Superior temporal gyrus (tissue), 1 donor: Measurements from ENCODE around the gene MLKL.

Experiments
- DNase-seq: peaks from one replicate; pipeline ENCODE4 v3.0.0-alpha.2; 2016; ENCODE audit errors: extremely low spot score

MLKL gene

DNA sequence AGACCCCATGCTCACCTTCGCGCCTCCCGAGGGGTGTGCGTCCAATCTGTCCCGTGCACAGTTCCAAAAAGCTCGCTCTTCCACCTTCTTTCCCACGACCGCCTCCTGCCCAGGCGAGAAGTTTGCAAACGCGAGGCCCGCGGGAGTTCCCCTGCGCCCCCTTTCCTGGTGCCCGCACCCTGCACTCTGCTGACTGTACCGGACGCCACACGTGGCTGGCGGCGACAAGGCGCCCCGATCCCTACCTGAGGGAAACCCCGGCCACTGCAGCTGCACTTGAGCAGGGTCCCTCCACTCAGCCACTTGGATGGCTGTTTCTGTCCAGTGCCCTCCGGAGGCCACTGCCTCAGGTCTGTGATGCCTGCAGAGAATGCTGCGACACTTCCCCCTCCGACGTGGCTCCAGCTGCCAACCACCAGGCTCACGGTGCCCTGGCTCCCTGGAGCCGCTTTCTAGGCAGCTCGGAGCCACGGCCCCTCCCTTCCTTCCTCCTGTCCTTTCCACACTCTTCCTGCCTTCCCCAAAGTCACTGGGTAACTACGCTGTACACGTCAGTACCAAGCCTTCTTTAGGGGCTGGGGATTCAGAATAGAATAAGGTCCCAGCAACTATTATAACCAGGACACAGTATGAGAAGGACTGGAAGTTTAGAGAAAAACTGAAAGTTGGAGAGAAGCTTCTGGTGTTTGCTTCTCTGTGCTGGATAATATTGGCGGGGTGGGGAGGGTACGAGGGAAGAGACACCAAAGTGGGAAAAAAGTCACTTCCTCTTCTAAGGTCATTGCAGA, at the start of gene MLKL:
TSS of gene MLKL (minus strand) at position 425 of the 788 bp plus-strand sequence. CDS start 5,105 bp downstream, outside the sequence.
- DNase-seq: no peak

DNA sequence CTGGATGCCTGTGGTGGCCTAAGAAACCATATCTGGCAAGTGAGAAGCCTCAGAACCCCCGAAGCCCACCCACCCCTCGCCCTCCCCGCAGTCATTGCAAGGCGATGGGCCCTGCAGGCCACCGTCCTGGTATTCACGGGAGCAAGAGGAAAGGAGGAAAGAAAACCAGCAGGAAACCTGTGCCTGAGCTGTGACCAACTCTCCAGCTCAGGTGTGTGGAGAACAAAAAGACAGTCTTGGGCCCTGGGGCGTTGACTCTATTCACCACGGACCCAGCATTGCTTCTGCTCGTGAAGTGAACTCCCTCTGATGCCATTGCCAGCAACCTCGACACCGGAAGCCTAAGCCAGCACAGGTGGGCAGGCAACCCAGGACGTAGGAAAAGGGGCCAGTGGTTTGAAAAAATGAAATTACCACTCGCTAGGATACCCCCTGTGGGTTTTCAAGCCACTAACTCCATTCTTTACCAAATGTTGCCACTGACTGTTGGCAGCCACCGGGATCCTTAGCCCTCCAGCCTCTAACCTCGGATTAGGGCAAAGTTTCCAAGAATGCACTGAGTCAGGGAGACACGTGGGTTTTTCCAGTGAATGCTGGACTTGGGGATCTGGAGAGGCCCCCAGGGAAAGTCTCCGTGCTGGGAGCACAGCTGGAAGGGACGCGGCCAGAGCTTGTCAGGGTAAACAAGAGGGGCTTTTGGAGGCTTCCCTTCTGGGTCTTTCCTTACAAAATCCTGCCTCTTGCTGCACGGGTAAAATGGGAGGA, 48.8 kb upstream of the MLKL start:
- DNase-seq: peak; percentile 51

DNA sequence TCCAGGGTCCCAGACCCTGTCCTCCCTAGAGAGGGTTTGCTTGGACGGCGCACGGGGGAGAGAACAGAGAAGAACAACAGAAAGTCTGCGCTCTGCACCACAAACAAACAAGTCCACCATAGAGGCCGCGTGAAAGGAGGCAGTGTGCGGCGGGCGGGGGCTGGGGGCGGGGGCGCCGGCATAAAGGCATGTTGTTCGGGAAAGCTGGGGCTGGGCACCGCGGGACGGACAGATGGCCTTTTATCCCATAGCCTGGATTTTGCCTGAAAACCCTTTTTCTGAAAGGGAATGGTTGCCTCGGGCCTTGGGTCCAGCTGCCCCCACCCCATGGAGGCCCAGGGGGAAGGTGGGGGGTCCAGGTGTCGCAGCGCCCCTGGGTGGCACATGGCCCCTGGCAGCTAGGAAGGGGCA, 48.0 kb upstream of the MLKL start:
- peak; percentile 79 for DNase-seq

DNA sequence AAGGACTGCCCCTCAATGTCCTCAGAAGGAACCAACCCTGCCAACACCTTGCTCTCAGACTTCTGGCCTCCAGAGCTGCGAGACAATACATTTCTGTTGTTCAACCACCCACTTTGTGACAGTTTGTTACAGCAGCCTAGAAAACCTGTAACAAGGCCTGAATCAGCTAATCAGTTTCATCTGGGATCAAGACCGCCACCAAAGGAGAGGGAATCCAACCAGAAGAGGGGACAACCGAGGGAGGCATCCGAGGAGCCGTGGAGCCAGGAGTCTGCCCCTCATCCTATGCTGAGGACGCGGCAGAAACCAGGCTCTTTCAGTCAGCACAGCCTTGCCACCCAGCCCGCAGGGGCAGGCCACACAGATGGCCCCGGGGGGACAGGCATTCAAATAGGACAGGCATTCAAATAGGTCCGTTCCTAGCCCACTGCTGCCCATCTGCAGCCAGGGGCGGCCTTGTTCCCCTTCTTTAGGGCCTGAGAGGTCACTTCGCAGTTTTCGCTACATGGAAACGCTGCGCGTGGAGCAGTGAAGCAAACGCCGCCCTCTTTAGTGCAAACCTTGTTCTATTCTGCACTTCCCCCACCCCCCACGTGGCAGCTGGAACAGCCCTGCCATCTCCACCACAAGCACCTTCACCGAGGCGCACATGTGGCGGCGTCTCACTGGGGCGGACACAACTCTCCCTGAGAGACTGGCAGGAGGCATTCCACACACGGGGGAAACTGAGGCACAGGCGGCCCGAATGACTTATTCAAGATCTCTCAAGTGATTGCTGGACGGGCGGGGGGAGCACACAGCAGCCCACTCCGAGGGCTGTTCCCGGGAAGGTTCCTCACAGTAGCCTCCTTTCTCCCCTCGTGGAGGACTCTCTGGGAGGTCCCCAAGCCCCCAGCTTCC, 47.3 kb upstream of the MLKL start:
- peak; percentile 79 for DNase-seq

DNA sequence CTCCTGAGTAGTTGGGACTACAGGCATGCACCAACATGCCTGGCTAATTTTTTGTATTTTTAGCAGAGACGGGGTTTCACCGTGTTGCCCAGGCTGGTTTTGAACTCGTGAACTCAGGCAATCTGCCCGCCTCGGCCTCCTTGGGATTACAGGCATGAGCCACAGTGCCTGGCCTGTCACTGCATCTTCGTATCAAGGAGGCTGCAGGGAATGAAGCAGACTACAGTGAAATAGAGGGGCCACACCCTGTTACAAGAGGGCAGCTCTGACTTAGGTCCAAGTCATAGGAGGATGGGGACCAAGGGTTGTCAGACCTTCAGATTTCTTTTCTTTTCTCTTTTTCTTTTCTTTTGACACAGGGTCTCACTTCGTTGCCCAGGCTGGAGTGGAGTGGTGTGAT, 45.3 kb upstream of the MLKL start:
- DNase-seq: no peak

DNA sequence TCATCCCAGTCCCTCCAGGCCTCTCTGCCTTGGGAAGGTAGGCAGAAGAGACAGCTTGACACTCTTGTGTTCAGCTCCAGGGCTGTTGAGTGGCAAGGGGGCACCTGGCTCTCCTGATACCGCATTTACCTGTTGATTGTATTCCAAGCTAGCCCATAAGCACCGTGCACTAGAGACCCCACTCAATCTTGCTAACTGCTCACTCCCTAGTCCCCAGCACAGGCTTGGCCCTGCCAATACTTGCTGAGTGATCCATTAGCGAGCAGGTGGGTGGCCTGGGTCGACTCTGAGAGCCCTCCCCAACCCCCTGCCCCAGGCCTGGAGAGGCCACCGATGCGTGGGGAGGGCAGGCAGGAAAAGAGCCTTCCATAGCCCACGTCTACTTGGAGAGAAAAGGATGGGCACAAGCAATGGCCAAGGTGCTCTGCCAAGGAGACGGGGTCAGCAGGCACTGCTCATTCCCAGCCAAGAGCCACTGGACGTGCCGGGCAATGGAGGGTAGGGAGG, 44.5 kb upstream of the MLKL start:
- DNase-seq: no peak

DNA sequence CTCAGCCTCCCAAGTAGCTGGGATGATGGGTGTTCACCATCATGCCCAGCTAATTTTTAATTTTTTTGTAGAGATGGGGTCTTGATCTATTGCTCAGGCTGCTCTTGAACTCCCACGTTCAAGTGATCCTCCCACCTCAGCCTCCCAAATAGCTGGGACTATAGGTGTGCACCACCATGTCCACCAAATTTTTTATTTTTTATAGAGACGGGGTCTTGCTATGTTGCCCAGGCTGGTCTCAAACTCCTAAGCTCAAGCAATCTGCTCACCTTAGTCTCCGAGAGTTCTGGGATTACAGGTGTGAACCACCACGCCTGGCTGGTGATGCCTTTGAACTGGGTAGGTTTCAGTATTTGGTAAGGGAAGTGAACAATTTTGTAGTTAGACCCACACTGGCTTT, 43.9 kb upstream of the MLKL start:
- DNase-seq: no peak

DNA sequence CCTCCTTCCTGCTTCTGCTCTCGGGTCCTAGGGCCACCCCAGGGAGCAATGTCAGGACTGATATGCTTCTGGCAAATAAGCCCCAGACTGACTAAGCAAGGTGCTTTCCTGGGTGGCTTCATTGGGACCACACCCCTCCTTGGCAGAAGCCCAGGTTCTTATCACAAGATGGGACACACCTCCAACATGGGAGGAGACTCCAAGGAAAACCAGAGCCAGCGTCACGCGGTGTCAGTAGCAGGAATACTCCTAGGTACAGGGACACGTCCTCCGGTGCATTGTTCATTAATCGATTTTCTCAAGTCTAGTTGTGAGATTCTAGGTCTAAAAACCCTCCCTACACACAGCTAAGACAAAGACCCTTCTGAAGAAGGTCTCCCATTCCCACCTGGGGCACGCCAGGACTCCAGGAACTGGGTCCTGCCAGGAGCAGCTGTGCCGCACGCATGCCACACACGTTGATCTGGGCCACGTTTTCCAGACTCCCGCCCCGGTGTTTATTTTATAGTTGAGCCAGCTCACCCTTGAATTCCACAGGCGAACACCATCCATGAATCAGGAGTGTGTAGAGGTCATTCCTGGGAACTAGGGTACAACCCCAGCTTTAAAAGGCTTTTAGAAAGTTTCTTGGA, 43.1 kb upstream of the MLKL start:
- no peak for DNase-seq

DNA sequence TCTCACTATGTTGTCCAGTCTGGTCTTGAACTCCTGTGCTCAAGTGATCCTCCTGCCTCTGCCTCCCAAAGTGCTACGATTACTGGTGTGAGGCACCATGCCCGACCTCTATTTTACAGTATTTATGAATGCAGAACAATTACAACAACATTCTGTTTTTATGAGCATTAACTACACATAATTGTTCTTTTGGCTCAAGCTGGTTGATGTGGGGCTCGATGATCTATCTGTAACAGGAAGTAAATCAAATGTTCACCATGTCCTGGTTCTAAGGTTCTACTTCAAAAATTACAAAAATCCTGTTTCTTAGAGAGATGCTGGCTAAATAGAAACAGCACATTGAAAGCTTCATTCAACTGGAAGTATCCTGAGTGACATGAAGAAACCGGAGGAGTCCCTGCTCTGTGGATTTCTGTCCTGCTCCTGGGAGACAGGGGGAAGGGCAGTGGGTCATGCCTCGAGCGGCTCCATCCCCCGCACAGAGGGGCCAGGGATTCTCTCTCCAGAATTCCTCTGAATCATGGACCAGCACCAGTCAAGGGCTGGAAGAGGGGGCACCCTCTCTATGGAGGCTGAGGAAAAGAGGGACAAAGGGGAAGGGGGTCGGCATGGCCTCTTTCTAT, 42.5 kb upstream of the MLKL start:
- no peak for DNase-seq

DNA sequence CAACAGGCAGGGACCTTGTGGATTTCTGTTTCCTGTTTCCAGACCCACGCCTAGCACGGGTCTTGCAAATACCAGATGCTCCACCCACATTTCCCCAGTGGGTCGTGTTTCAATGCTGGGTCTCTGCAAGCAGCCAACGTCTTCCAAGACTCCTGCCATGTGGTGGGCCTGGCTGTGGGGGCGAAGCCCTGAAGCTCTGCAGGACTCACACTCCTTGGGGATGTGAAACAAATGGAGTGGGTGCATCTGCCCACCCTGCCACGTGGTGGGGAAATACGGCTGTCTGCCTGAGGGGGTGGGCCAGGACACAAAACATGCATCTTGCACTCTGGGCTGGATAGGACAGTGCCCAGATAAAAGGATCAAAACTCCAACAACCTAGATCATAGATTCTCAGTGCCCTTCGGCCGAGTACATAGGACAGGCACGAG, 41.4 kb upstream of the MLKL start:
- no peak for DNase-seq

DNA sequence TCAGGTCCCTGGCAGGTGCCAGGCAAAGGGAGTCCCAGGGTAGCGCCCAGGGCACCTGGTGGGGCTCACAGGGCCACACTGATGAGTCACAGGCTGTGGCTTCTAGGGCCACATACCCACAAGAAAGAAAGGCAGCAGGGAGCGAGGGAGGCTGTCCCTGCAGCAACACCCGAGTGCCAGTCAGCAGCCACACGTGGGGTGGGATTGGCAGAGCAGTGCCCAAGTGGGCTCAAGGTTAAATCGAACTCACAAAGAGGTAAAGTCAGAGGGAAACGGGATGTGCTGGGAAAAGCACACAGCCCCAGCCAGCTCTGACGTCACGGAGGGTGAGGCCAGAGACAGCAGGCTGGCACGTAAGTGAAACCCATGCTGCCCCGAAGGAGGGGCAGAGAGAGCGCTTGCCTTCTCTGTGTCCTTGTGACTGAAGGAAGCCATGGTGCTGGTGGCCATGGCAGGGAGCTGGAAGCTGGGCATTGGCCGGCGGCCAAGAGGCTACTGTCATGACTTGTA, 40.2 kb upstream of the MLKL start:
- DNase-seq: peak; percentile 84

DNA sequence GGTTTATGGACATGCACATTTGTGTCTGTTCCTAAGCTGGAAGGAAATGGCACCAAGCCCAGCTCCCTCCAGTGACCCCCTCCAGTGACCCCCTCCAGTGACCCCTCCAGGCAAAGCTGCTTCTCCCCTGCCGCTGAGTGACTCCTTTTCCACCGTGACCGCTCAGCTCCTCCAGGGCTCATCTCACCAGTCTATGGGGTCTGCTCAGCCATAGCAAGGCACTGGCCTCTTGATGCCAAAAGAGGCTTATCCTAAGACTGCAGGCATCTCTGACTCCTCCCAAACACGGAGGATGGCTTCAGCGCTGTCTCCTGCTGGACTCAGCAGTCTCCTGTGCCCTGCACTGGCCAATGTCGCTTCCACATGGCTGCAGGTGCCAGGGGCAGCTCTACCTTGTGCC, 38.6 kb upstream of the MLKL start:
- DNase-seq: no peak

DNA sequence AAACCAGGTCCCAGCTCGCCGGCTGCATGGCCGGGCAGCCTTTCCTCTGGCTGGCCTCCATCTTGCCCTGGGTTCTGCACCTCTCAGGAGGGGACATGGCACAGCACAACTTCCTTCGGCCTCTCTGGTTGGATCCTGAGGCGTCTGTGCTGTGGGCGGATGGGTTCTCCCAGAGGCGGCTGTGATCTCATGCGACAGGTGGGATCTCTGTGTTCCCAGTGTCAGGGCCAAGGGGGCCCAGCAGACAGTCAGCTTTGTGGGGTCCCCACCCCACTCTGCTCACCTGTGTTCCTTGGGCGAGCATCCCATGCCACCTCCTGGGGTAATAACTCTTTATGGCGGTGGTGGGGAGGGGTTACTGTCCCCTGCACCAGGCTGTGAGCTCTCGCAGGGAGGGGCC, 38.2 kb upstream of the MLKL start:
- no peak for DNase-seq

DNA sequence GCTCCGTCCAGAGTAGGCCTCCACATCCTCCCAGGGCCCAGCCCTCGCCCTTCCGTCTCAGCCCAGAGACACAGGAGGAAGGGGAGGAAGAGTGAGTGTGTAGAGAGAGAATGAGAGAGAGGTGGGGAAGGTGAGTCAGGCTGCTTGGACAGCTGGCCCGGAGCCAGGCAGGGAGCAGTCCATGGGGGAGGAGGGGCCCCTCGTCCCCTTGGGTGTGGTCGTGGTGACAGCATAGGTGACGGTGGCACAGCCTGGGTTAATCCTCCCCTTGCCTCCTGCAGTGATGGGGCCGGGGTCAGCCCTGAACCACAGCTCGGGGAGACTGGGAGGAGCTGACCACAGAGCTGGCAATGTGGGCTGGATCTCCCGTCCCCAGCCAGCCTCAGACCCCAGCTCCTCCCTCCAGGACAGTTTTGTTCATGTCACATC, 37.5 kb upstream of the MLKL start:
- no peak for DNase-seq

DNA sequence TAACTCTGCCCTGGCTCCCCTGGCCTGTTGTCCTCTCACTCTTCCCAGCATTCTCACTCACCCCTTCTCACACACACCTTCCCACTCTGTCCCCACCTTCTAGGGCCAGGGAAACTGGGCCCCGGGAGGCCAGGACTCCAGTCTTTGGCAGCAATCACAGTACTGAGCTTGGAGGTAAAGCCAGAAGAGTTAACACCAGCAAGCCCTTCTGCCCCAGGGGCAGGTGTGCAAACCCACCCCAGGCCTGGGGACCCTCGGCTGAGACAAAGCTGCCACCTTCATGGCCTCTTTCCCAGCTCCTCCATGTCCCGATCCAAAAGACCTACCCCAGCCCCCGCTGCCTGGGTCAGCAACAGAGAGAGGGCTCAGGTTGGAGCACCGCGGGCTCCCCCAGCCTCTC, 36.9 kb upstream of the MLKL start:
- no peak for DNase-seq

DNA sequence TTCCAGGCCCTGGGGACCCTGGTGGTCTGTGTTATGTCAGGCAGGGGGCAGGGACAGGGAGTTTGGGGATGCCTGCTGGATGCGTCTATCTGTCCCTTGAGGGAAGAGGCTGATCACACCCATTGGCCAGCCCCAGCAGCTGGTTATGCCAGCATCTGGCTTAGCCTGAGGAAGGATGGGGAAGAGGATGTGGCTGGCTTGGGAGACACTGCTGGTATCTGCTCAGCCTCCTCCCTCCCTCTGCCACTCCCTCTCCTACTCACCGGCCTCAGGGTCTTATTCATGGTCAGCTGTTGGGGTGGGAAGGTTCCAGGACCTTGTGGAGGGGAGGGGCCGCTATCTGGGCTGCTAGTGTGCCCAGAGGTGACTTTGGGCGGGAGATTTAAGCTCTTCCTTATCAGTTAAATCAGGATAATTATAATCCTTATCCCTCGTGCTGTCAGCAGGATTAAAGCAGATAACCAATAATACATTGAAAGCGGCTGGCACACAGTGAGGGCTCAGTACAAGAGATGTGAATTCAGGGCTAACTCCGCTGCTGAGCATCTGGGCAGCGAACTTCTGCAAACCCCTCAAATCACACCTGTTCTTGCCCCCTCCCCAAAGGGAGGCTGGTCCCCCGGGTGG, 36.0 kb upstream of the MLKL start:
- DNase-seq: no peak

DNA sequence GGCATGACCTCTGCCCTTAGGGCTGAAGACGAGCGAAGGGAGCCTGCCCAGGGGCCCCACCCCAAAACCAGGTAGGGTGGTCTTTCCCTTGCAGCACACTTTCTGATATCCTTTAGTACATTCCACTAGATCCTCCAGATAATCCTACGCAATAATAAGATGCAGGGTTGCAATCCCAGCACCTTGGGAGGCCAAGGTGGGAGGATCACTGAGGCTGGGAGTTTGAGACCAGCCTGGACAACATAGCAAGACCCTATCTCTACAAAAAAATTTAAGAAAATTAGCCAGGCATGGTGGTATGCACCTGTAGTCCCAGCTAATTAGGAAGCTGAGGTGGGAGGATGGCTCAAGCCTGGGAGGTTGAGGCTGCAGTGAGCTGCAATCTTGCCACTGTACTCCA, 34.9 kb upstream of the MLKL start:
- no peak for DNase-seq

DNA sequence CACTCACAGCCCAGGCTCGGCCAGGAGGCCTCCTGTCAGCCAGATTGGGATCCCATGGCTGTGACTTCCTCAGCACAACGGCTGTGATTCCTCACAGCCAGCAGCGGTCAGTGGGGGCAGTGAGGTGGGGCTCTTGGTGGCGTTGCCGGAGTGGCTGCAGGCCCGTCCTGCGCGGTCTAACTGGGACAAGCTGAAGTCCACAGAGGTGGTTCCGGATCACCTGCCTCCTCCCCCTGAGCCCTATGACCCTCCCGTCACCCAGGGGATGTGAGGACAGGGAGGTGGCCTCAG, 34.4 kb upstream of the MLKL start:
- DNase-seq: no peak

DNA sequence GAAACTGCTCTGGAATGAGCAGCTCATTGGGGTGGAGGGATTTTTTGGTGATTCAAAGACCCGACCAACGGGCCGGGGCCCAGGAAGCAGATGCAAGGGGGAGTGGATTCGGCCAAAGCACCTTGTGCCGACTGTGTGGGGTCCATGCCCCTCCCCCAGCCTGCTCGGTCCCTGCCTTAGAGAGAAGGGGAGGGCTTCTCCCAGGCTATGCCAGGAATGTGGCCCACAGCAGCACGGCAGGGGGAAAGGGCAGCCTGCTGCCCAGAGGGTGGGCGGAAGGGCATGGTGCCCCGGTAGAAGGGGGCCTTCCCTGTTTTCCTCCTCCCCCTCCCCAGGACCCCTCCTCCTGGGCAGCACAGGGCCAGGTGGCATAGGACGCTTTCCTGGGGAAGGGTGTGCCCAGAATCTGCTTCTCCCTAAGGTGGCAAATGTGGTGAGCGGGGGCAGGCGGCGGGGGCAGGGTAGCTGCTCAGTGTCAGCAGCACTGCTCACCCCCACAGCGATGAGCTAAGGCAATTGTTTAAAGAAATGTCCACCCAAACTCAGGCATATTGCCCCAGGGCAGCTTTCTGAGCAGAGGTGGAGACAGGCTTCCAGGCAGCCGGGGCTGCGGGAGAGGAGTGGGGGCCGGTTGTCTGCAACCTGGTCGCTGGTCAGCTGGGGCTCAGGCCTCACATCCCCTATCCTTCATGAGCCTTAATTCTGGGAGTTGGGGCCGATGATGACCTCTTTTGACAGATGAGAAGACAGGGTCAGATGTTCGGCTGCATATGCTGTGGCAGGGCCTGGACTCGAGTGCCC, 33.9 kb upstream of the MLKL start:
- DNase-seq: no peak
